GM12892 (cell line): ENCODE data around the gene SERINC3.

ENCODE experiments used
- DNase-seq: peaks from one replicate; pipeline ENCODE4 v3.0.0; 2011; ENCODE audit not compliant: insufficient read length
- FAIRE-seq: peaks from 2 replicates; lab custom pipeline; 2011; peaks lifted over from hg19 to GRCh38; lab: Jason Lieb, UNC
- POLR2A ChIP-seq: IDR thresholded peaks from 2 replicates; pipeline ENCODE4 v1.6.1; 2011; ENCODE audit warnings: low read depth, low read length, control low read depth
- POLR2AphosphoS5 ChIP-seq: IDR thresholded peaks from 2 replicates; pipeline ENCODE4 v1.6.1; 2011; ENCODE audit warnings: low read depth, low read length, control low read depth
- TAF1 ChIP-seq: IDR thresholded peaks from 2 replicates; pipeline ENCODE4 v1.6.1; 2011; ENCODE audit warnings: low read depth, mild to moderate bottlenecking, control low read depth, low read length, borderline replicate concordance

SERINC3 gene

DNA sequence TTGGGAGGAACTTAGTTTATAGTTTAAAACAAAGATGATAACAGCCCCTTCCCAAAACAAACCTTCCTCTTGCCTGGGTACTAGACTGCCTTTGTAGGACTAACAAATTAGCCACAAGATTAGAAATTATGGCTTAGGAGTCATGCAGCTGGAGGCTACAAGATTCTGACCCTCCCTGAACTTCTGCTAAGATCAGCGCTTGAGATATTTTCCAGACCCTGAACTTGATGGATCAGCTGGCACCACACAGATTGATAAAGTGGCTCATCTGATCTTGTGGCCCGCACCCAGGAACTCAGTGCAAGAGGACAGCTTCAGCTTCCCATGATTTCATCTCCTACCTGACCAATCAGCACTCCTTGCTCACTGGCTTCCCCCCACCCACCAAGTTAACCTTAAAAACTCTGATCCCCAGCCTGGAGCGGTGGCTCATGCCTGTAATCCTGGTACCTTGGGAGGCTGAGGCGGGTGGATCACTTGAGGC lies 5.9 kb upstream of the SERINC3 start:
- no peak for FAIRE-seq
- no peak for DNase-seq
- TF ChIP-seq TAF1 (no peak), POLR2A (no peak), POLR2AphosphoS5 (no peak)

GRCh38 chr20:44526129-44526528 lies 4.3 kb upstream of the SERINC3 start:
- DNase-seq = no peak
- no peak for FAIRE-seq
- no peak for TF ChIP-seq TAF1
- TF ChIP-seq POLR2A = no peak
- TF ChIP-seq POLR2AphosphoS5 = no peak

GRCh38 chr20:44523746-44524145 lies 1.9 kb upstream of the SERINC3 start:
- TF ChIP-seq POLR2AphosphoS5 = no peak
- TF ChIP-seq POLR2A = no peak
- no peak for TF ChIP-seq TAF1
- FAIRE-seq (no peak), DNase-seq (no peak)

DNA sequence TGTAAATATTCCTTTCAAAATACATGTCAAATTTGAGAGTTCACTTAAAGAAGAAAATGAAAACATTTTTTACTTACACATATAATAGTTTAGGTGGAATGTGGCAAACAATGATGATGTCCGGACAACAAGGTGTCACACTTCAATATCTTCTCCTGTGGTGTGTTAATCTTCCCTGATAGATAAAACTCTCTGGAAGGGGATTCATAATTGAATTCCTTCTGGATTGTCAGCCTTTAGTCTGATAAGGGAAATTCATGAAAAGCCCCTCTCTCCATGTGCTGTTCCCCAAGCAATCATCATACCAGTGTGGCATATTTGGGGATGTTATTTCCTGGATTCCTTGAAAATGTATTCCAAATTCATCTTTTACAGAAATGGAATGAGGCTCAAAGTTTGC lies 971 bp upstream of the SERINC3 start:
- DNase-seq (no peak), FAIRE-seq (no peak)
- no peak for TF ChIP-seq POLR2AphosphoS5
- TF ChIP-seq POLR2A = no peak
- TF ChIP-seq TAF1 = no peak

DNA sequence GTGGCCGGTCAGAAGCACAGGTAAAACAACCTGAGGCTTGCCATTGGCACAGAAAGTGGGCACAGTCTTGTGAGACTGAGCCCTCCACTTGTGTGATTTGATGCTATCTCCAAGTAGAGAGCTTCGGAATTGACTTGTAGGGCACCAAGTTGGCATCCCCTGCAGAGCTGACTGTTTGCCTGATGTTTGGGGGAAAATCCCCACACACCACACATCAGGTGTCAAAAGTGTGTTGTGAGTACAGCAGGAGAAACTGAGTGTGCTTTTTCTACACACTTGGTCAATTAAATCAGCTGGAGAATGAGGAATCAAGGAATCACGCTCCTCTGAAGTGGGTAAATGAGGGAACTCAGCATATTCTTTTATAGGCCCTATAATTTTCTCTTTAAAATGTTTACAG lies 989 bp downstream of the SERINC3 start:
- TF ChIP-seq POLR2AphosphoS5 = no peak
- no peak for TF ChIP-seq TAF1
- TF ChIP-seq POLR2A = no peak
- FAIRE-seq (no peak), DNase-seq (no peak)

- no peak for FAIRE-seq
- DNase-seq = no peak
- TF ChIP-seq POLR2AphosphoS5 = no peak
- no peak for TF ChIP-seq POLR2A
- no peak for TF ChIP-seq TAF1
These were observed 3.6 kb downstream of the SERINC3 start for GRCh38 chr20:44518248-44518647.

DNA sequence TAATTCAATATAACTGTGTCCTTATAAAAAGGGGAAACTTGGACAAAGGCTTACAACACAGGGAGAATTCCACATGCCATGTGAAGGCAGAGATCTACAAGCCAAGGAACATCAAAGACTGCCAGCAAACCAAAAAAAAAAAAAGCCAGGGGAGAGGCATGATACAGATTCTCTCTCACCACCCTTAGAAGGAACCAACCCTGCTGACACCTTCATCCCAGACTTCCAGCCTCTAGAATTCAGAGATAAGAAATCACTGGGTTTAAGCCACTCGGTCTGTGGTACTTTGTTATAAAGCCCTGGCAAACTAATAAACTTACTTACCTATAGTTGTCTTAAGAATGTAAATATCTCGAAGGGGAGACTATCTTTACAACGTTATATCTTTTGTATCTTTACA lies 4.4 kb downstream of the SERINC3 start:
- DNase-seq (no peak), FAIRE-seq (no peak)
- TF ChIP-seq POLR2AphosphoS5 = no peak
- TF ChIP-seq TAF1 = no peak
- no peak for TF ChIP-seq POLR2A

DNA sequence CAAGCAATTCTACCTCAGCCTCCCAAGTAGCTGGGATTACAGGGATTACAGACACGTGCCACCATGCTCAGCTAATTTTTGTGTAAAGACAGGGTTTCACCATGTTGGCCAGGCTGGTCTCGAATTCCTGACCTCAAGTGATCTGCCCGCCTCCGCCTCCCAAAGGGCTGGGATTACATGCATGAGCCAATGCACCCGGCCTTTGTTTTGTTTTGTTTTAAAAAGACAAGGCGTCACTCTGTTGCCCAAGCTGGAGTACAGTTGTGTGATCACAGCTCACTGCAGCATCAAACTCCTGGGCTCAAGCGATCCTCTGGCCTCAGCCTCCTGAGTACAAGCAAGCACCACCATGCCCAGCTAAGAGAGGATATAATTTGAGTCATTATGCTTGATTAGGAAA lies 5.4 kb downstream of the SERINC3 start:
- DNase-seq = no peak
- no peak for TF ChIP-seq TAF1
- TF ChIP-seq POLR2AphosphoS5 = no peak
- no peak for TF ChIP-seq POLR2A
- FAIRE-seq = no peak

GRCh38 chr20:44513871-44514270 lies 8.0 kb downstream of the SERINC3 start:
- DNase-seq = no peak
- TF ChIP-seq TAF1 = no peak
- FAIRE-seq = no peak

DNA sequence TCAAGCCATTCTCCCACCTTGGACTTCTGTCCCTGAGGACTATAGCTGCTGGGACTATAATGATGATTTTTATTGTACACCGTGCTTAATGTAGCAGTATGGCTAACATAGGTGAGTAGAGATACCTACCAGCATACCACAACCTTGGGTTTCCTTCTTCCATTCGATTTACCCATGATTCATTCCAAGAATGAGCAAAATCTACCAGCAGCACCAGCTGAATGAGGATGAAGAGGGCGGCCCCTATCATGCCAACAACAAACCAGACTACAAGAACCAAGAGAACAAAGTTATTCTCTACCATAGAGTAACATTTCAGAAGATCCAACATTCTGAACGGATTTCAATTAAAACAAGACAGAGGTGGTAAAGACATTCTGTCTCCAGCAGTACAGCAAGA lies 12.1 kb downstream of the SERINC3 start:
- no peak for TF ChIP-seq POLR2AphosphoS5
- no peak for TF ChIP-seq TAF1
- TF ChIP-seq POLR2A = no peak

DNA sequence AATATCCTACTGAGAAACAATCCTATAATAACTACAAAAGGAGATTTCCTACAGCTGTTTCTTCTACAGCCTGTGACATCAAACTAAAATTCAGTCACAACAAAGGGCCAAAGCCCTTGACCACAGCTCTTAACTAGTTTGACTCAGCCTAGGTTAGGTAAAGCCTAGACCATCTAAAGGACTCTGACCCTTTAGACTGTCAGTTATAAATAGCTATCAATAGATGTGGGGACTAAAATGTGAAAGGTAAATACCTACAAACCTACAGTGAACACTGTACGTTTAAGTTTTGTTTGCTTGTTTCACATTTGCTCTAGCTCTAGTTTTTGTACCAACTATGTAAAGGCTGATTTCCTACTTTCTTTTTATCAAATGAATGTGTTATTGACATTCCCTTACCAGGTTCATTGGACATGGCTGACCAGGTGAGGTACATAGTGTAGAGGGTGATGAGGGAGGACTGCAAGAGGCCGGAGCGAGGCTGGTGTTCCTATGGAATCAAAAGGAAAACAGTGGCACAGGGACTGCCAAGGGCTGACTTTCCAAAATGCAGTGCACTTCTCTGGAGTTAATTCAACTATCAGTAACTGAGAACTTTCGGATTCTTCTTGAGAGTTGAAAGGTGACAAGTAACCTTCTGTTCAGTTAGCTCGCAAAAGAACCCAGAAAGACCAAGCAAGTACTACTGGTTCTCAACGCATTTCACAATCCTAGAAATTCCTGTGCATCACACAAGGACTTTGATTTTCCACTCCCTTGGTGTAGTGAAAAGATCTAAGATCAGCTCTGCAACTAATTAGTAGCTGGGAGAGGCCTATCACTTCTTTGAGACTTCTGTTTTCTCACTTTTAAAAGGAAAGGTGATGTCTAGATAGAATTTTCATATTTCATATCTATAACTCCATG lies 17.2 kb downstream of the SERINC3 start:
- FAIRE-seq (no peak), DNase-seq (no peak)
- TF ChIP-seq POLR2A = no peak
- no peak for TF ChIP-seq POLR2AphosphoS5
- no peak for TF ChIP-seq TAF1

More for the DNA sequence above, 12.1 kb downstream of the SERINC3 start:
- DNase-seq = no peak
- FAIRE-seq = no peak

GRCh38 chr20:44502968-44503367 lies 18.9 kb downstream of the SERINC3 start:
- DNase-seq (no peak), FAIRE-seq (no peak)
- no peak for TF ChIP-seq POLR2AphosphoS5
- no peak for TF ChIP-seq TAF1
- no peak for TF ChIP-seq POLR2A
